Tibial nerve (tissue), 4 donors: ENCODE measurements around the gene LDB1.
A peak's percentile ranks its signal among the peaks of the same experiment; 100 is the strongest.

Source experiments
- CTCF ChIP-seq, 5 experiments: fragments of 200-600 bp in 3 of 5; fragments of 450-650 bp in 2 of 5; sonication (generic) in 3 of 5; IDR thresholded peaks; one replicate each; pipeline ENCODE4 v1.5.1; 2016 to 2019; ENCODE audit warnings: antibody characterized with exemption in 5 of 5, mild to moderate bottlenecking in 3 of 5, moderate library complexity in 2 of 5
- EP300 ChIP-seq, 2 donors: sonication (generic); formaldehyde crosslinking; IDR thresholded peaks; one replicate each; pipeline ENCODE4 v1.6.1; 2017; ENCODE audit warnings: antibody characterized with exemption in 2 of 2, mild to moderate bottlenecking in 1 of 2
- POLR2A ChIP-seq, 2 donors: fragments of 450-650 bp; IDR thresholded peaks; one replicate each; pipeline ENCODE4 v1.6.1; 2017; ENCODE audit warnings: antibody characterized with exemption in 2 of 2, mild to moderate bottlenecking in 2 of 2, moderate library complexity in 2 of 2

- TF ChIP-seq CTCF (IDR thresholded peaks at IDR 0.05) (peak in 2 of 5 experiments; percentile 14 to 49), POLR2A (IDR thresholded peaks at IDR 0.05) (peak; percentile 20 to 56), EP300 (IDR thresholded peaks at IDR 0.05) (peak; percentile 95 to 97)
These were observed 31.8 kb upstream of the LDB1 start, which contains the start of gene NOLC1 for GRCh38 chr10:102151774-102152544.
